T-cell (primary cell): ENCODE measurements around the gene GGACT. TPM values are rescaled to one million over a fixed set of nuclear protein-coding genes. Genes with fewer than 3 reads are reported as not detected.

Experiments
- ATAC-seq, 4 experiments: fragments of 200-7000 bp in 3 of 4; fragments of 150-1000 bp in 1 of 4; cut with Tn5 transposase; replicated peaks in 1 of 4; 1 replicate in 3 of 4; 2 replicates in 1 of 4; pipeline ENCODE4 v1.10.0; 2021; ENCODE audit warnings: moderate library complexity in 3 of 4, mild to moderate bottlenecking in 2 of 4, moderate number of reproducible peaks in 1 of 4
- CTCF ChIA-PET, 2 donors: fragments of 300-600 bp; sonication (Branson Sonifier 250); formaldehyde crosslinking; loops; one replicate each; lab custom pipeline; 2022; ENCODE audit warnings: antibody characterized with exemption in 2 of 2; lab: Charles Lee
- POLR2A ChIA-PET, 2 donors: fragments of 300-600 bp; sonication (Branson Sonifier 250); formaldehyde crosslinking; loops; one replicate each; lab custom pipeline; 2022; ENCODE audit warnings: antibody characterized with exemption in 2 of 2; lab: Charles Lee
- DNase-seq, 35 experiments: peaks; one replicate each; pipeline versions ENCODE4 v3.0.0 to v3.0.0-alpha.2; 2013 to 2023
- H3K27ac ChIP-seq: one replicate; pipeline ENCODE4 v1.5.1; 2013; ENCODE audit warnings: low read length
- H3K27me3 ChIP-seq, 2 experiments: replicated peaks in 1 of 2; 1 replicate in 1 of 2; 2 replicates in 1 of 2; pipeline versions ENCODE4 v1.6.1 to v1.7.0; 2013; ENCODE audit warnings: low read length in 1 of 2, mixed read lengths in 1 of 2; ENCODE audit not compliant: control insufficient read depth in 2 of 2, insufficient read depth in 2 of 2; ENCODE audit errors: extremely low read depth in 1 of 2
- H3K36me3 ChIP-seq, 2 donors: 1 replicate in 1 of 2; 2 replicates in 1 of 2; pipeline versions ENCODE4 v1.6.1 to v1.7.0; 2013; ENCODE audit warnings: low read length in 1 of 2; ENCODE audit not compliant: control insufficient read depth in 2 of 2, insufficient read depth in 1 of 2; ENCODE audit errors: extremely low read depth in 1 of 2
- H3K4me1 ChIP-seq, 2 experiments: 1 replicate in 1 of 2; 2 replicates in 1 of 2; pipeline versions ENCODE4 v1.6.1 to v1.7.0; 2013; ENCODE audit warnings: low read length in 2 of 2, mixed read lengths in 1 of 2; ENCODE audit not compliant: insufficient read depth in 2 of 2, control insufficient read depth in 1 of 2; ENCODE audit errors: extremely low read depth in 1 of 2
- H3K4me3 ChIP-seq, 2 donors: 1 replicate in 1 of 2; 2 replicates in 1 of 2; pipeline versions ENCODE4 v1.5.1 to v1.7.0; 2013; ENCODE audit warnings: mild to moderate bottlenecking in 2 of 2, low read length in 1 of 2, moderate library complexity in 1 of 2; ENCODE audit not compliant: control insufficient read depth in 1 of 2; ENCODE audit errors: extremely low read depth in 1 of 2
- H3K9me3 ChIP-seq: 2 replicates; pipeline ENCODE4 v1.7.0; 2013
- H3K27ac Mint-ChIP-seq, 2 donors: one replicate each; pipeline ENCODE4 v1.8.0; 2020 to 2021; ENCODE audit warnings: mild to moderate bottlenecking in 2 of 2, mixed read lengths in 2 of 2
- H3K27me3 Mint-ChIP-seq, 2 donors: one replicate each; pipeline ENCODE4 v1.8.0; 2021 to 2022; ENCODE audit warnings: mixed read lengths in 2 of 2
- H3K36me3 Mint-ChIP-seq: one replicate; pipeline ENCODE4 v1.8.0; 2021; ENCODE audit warnings: mixed read lengths
- H3K4me1 Mint-ChIP-seq, 3 donors: one replicate each; pipeline ENCODE4 v1.8.0; 2020 to 2022; ENCODE audit warnings: mixed read lengths in 3 of 3, mild to moderate bottlenecking in 1 of 3
- H3K4me3 Mint-ChIP-seq, 3 donors: one replicate each; pipeline ENCODE4 v1.8.0; 2020 to 2022; ENCODE audit warnings: mild to moderate bottlenecking in 3 of 3, mixed read lengths in 3 of 3, moderate library complexity in 3 of 3
- H3K9me3 Mint-ChIP-seq, 3 donors: one replicate each; pipeline ENCODE4 v1.8.0; 2020 to 2022; ENCODE audit warnings: mixed read lengths in 3 of 3
- WGBS: methylation state at CpG from one replicate; pipeline ENCODE4 v1.1.5; 2013; ENCODE audit warnings: missing lambda C conversion rate; ENCODE audit not compliant: insufficient coverage; 5-methylcytosine and 5-hydroxymethylcytosine counted together
- total RNA-seq, 35 experiments: library from RNA in 6 of 35; stranded (reverse) in 6 of 35; fragments of 120-200 nt in 1 of 35; gene quantifications; one replicate each; pipeline versions ENCODE4 v1.2.1 to v1.2.4 and lab custom pipeline; 2013 to 2026

Gene GGACT
- total RNA-seq, 5 donors from 2014 or later (not counting 1 experiment from before 2014, with no cell fraction given), result 4.4 to 7.9 (median 6.4) TPM

GRCh38 chr13:100604918-100605710 lies 16.5 kb upstream of the GGACT start:
- Histone ChIP-seq H3K9me3 (no peaks in the 10 kb centered on the region), H3K36me3 (peaks cover 5 to 10% of the 10 kb centered on the region in 2 donors), H3K27me3 (no peaks in the 10 kb centered on the region), H3K4me3 (no peak overlapping the region), H3K27ac (no peak overlapping the region), H3K4me1 (peaks cover 0 to 10% of the 10 kb centered on the region in 2 experiments)
- POLR2A ChIA-PET, result no interaction called here
- Mint-ChIP-seq H3K27ac (no peak overlapping the region), H3K36me3 (peaks cover 45% of the 10 kb centered on the region), H3K4me1 (peaks cover 6 to 21% (median 9%) of the 10 kb centered on the region in 3 donors), H3K27me3 (no peaks in the 10 kb centered on the region), H3K4me3 (no peak overlapping the region), H3K9me3 (no peaks in the 10 kb centered on the region)
- ATAC-seq, result no peak
- DNase-seq, result no peak
- CTCF ChIA-PET, result interaction anchor here in 1 of 2 donors (0.5 to 0.6 kb wide), 2 partner anchors 511 to 1309 kb away, joined by 4 read pairs; no protein-coding TSS in a partner anchor
- 100% methylated on average over 2 of the region's 5 CpGs for WGBS

GRCh38 chr13:100602493-100603111 lies 14.0 kb upstream of the GGACT start:
- Histone ChIP-seq H3K4me3 (no peak overlapping the region), H3K27me3 (no peaks in the 10 kb centered on the region), H3K36me3 (peaks cover 5% of the 10 kb centered on the region in 2 donors), H3K9me3 (no peaks in the 10 kb centered on the region), H3K4me1 (no peaks in the 10 kb centered on the region), H3K27ac (no peak overlapping the region)
- ChIA-PET POLR2A (no interaction called here), CTCF (no interaction called here)
- ATAC-seq (no peak), DNase-seq (no peak)
- Mint-ChIP-seq H3K4me3 (no peak overlapping the region), H3K27me3 (no peaks in the 10 kb centered on the region), H3K27ac (no peak overlapping the region), H3K36me3 (peaks cover 36% of the 10 kb centered on the region), H3K4me1 (no peaks in the 10 kb centered on the region), H3K9me3 (no peaks in the 10 kb centered on the region)
- 93% methylated on average over 3 of the region's 8 CpGs for WGBS

- ATAC-seq, result no peak
- Mint-ChIP-seq H3K9me3 (no peaks in the 10 kb centered on the region), H3K27ac (no peak overlapping the region), H3K36me3 (peaks cover 30% of the 10 kb centered on the region), H3K4me1 (no peaks in the 10 kb centered on the region), H3K27me3 (peaks cover 0 to under 1% of the 10 kb centered on the region in 2 donors), H3K4me3 (no peak overlapping the region)
- POLR2A ChIA-PET, result no interaction called here
- Histone ChIP-seq H3K9me3 (no peaks in the 10 kb centered on the region), H3K27ac (no peak overlapping the region), H3K4me1 (no peaks in the 10 kb centered on the region), H3K4me3 (no peak overlapping the region), H3K36me3 (peaks cover 2 to 5% of the 10 kb centered on the region in 2 donors), H3K27me3 (peaks cover 0 to 3% of the 10 kb centered on the region in 2 experiments)
- 100% methylated on average over 4 of the region's 7 CpGs for WGBS
- CTCF ChIA-PET, result no interaction called here
- DNase-seq, result no peak
These were observed 13.1 kb upstream of the GGACT start for GRCh38 chr13:100601716-100602115.

- WGBS, result 76% methylated on average over 3 of the region's 6 CpGs
- H3K4me1 ChIP-seq, result no peaks in the 10 kb centered on the region
- ATAC-seq (no peak), DNase-seq (no peak)
- no peaks in the 10 kb centered on the region for H3K4me1 Mint-ChIP-seq
- no peak overlapping the region for H3K4me3 Mint-ChIP-seq
- no peaks in the 10 kb centered on the region for H3K9me3 ChIP-seq
- peaks cover 0 to 3% of the 10 kb centered on the region in 2 donors for H3K27me3 Mint-ChIP-seq
- H3K4me3 ChIP-seq, result no peak overlapping the region
- H3K36me3 ChIP-seq, result peaks cover 0 to 5% of the 10 kb centered on the region in 2 donors
- H3K27ac ChIP-seq, result no peak overlapping the region
- H3K36me3 Mint-ChIP-seq, result peaks cover 24% of the 10 kb centered on the region
- peaks cover 0 to 3% of the 10 kb centered on the region in 2 experiments for H3K27me3 ChIP-seq
- ChIA-PET CTCF (interaction anchor here in 1 of 2 donors (0.6 kb wide), 1 partner anchor 86 kb away, joined by 3 read pairs; no protein-coding TSS in a partner anchor), POLR2A (no interaction called here)
- no peak overlapping the region for H3K27ac Mint-ChIP-seq
- no peaks in the 10 kb centered on the region for H3K9me3 Mint-ChIP-seq
These were observed 12.3 kb upstream of the GGACT start for GRCh38 chr13:100600915-100601314.

- no peak overlapping the region for H3K4me3 Mint-ChIP-seq
- Histone ChIP-seq H3K4me1 (no peaks in the 10 kb centered on the region), H3K36me3 (peaks cover 0 to 5% of the 10 kb centered on the region in 2 donors), H3K27ac (no peak overlapping the region), H3K9me3 (no peaks in the 10 kb centered on the region), H3K4me3 (no peak overlapping the region), H3K27me3 (peaks cover 0 to 3% of the 10 kb centered on the region in 2 experiments)
- DNase-seq, result no peak
- no peak overlapping the region for H3K27ac Mint-ChIP-seq
- no peak for ATAC-seq
- CTCF ChIA-PET, result interaction anchor here in 1 of 2 donors (0.6 to 0.7 kb wide), 2 partner anchors 86 to 1395 kb away, joined by 3 to 6 read pairs; no protein-coding TSS in a partner anchor
- H3K4me1 Mint-ChIP-seq, result no peaks in the 10 kb centered on the region
- peaks cover 21% of the 10 kb centered on the region for H3K36me3 Mint-ChIP-seq
- WGBS, result 95% methylated on average over 5 of the region's 6 CpGs
- no peaks in the 10 kb centered on the region for H3K9me3 Mint-ChIP-seq
- POLR2A ChIA-PET, result no interaction called here
- H3K27me3 Mint-ChIP-seq, result peaks cover 0 to 3% of the 10 kb centered on the region in 2 donors
These were observed 11.9 kb upstream of the GGACT start for GRCh38 chr13:100600461-100600860.

GRCh38 chr13:100597253-100597652 lies 8.7 kb upstream of the GGACT start:
- DNase-seq (no peak), ATAC-seq (no peak)
- Mint-ChIP-seq H3K4me3 (no peak overlapping the region), H3K4me1 (no peaks in the 10 kb centered on the region), H3K9me3 (no peaks in the 10 kb centered on the region), H3K36me3 (no peaks in the 10 kb centered on the region), H3K27me3 (peaks cover 0 to 3% of the 10 kb centered on the region in 2 donors), H3K27ac (no peak overlapping the region)
- Histone ChIP-seq H3K9me3 (no peaks in the 10 kb centered on the region), H3K36me3 (no peaks in the 10 kb centered on the region), H3K4me3 (no peak overlapping the region), H3K27me3 (peaks cover 0 to 3% of the 10 kb centered on the region in 2 experiments), H3K27ac (no peak overlapping the region), H3K4me1 (no peaks in the 10 kb centered on the region)
- ChIA-PET CTCF (interaction anchor here in 1 of 2 donors (1.0 kb wide), 1 partner anchor 10 kb away, joined by 3 read pairs; no protein-coding TSS in a partner anchor), POLR2A (no interaction called here)
- WGBS, result 97% methylated on average over 3 of the region's 4 CpGs
